ENCODE data around the gene RBM6. TPM values are rescaled to one million over a fixed set of nuclear protein-coding genes. Genes with fewer than 3 reads are reported as not detected.
"Not testable (repeated sequence)": the region's sequence is repeated elsewhere in the genome, so short reads cannot be mapped to it uniquely, and the experiment has no call there.

Gene RBM6
- total RNA-seq, 6 donors from 2014 or later, result 67.9 to 380 (median 123) TPM

DNA sequence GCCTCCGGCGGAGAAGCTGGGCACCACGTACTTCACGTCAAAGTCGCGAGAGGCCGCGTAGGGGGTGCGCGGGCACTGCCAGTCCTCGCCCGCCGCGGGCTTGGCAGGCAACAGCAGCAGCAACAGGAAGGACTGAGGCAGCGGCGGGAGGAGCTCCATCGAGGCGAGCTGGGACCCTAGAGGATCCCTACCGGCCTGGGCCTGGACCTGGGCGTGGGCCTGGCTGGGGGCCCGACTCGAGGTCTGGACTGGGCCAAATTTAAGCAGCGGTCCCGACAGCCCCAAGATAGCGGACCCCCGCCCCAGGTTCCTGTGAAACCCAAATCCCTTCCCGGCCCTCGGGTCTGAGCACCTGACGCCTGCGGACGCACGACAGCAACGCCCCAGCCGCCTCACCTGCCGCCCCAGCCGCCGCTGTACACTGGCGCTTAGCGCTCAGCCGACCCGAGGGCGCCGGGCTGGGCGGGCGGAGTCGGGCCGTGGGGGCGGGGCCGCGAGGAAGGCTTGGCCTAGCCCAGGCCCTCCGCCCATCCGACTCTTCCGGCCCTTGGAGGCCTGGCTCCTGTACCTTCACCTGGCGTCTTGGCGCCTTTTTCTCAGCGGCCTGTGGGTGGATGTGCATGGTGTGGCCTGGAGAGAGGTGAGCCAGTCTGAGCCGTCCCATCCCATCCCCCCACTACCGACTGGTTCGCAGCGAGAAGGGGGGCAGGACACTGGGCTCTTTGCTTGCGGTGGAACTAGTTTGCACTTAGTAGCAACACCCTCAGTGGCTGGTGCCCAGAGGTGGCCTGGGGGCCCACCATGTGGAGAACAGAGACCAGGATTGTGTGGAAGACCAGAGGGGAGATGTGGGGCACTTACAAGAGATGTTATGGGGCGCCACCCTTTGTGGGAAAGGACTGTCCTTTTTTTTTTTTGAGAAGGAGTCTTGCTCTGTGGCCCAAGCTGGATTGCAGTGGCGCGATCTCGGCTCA is 36.2 kb upstream of the RBM6 start, which contains the start of gene MST1R:
MST1R (minus strand) TSS at position 423 of the 974 bp plus-strand sequence; CDS start at position 159, 264 bp downstream.
- H3K36me3 ChIP-seq, result peaks cover 0 to 4% (median 1%) of the 10 kb centered on the region in 4 donors
- peak within 1 kb of the TSS; percentile 34 to 55 (median 46) for H3K4me3 ChIP-seq
- peak; percentile 87 to 90 for ATAC-seq (ENCODE audit: low FRiP score in 2 of 2)
- H3K4me1 ChIP-seq, result peaks cover 47 to 66% (median 59%) of the 10 kb centered on the region in 4 donors
- peak in 3 of 4 donors; percentile 54 to 84 (median 58) for TF ChIP-seq POLR2A (IDR thresholded peaks at IDR 0.05)
- no peak for TF ChIP-seq EP300 (IDR thresholded peaks at IDR 0.05)
- TF ChIP-seq, protein P1, sequence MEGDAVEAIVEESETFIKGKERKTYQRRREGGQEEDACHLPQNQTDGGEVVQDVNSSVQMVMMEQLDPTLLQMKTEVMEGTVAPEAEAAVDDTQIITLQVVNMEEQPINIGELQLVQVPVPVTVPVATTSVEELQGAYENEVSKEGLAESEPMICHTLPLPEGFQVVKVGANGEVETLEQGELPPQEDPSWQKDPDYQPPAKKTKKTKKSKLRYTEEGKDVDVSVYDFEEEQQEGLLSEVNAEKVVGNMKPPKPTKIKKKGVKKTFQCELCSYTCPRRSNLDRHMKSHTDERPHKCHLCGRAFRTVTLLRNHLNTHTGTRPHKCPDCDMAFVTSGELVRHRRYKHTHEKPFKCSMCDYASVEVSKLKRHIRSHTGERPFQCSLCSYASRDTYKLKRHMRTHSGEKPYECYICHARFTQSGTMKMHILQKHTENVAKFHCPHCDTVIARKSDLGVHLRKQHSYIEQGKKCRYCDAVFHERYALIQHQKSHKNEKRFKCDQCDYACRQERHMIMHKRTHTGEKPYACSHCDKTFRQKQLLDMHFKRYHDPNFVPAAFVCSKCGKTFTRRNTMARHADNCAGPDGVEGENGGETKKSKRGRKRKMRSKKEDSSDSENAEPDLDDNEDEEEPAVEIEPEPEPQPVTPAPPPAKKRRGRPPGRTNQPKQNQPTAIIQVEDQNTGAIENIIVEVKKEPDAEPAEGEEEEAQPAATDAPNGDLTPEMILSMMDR (IDR thresholded peaks at IDR 0.05), result peak in 2 of 6 experiments; percentile 8 to 42
- TF ChIP-seq POLR2AphosphoS5 (IDR thresholded peaks at IDR 0.05), result peak in 1 of 2 donors; percentile 66
- peak; percentile 93 to 98 for DNase-seq
- no peaks in the 10 kb centered on the region for H3K27me3 ChIP-seq
- H3K27ac ChIP-seq, result peak within 1 kb of the TSS; percentile 66 to 88 (median 84)
- H3K9me3 ChIP-seq, result no peaks in the 10 kb centered on the region
- 33 to 64% methylated on average over 23 to 41 of the region's 65 CpGs for WGBS, 2 donors

DNA sequence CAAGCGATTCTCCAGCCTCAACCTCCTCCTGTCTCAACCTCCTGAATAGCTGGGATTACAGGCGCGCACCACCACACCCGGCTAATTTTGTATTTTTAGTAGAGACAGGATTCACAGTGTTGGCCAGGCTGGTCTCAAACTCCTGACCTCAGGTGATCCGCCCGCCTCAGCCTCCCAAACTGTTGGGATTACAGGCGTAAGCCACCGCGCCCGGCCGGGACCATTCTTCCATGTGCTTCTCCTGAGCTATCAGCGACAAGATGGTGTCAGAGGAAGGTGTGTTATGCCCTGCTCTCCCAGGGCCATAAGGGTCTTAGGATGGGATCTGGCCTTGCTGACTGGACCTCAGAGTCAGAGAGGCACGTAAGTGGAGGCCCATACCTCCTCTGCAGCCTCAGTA is 35.5 kb upstream of the RBM6 start:
- peak in 1 of 2 donors; percentile 67 for DNase-seq
- H3K9me3 ChIP-seq; ATAC-seq (ENCODE audit: low FRiP score in 2 of 2); H3K27me3 ChIP-seq: not testable (repeated sequence)
- H3K4me1 ChIP-seq, result peaks cover 47 to 66% (median 59%) of the 10 kb centered on the region in 4 donors
- H3K27ac ChIP-seq, result peak overlapping the region in 3 of 4 donors; percentile 82 to 88 (median 85)
- H3K4me3 ChIP-seq, result peak overlapping the region in 1 of 4 donors; percentile 55
- WGBS, 2 donors, result 93 to 96% methylated on average over 9 to 13 of the region's 13 CpGs
- H3K36me3 ChIP-seq, result peaks cover 0 to 11% (median 4%) of the 10 kb centered on the region in 4 donors

GRCh38 chr3:49906073-49906743 is 33.7 kb upstream of the RBM6 start:
- TF ChIP-seq, protein P1 (IDR thresholded peaks at IDR 0.05), result peak; percentile 50 to 79 (median 66)
- TF ChIP-seq EP300 (IDR thresholded peaks at IDR 0.05), result no peak
- no peak for TF ChIP-seq POLR2AphosphoS5 (IDR thresholded peaks at IDR 0.05)
- Histone ChIP-seq H3K36me3 (peaks cover 0 to 29% (median 16%) of the 10 kb centered on the region in 4 donors), H3K27ac (peak overlapping the region; percentile 49 to 88 (median 79)), H3K27me3 (no peaks in the 10 kb centered on the region), H3K4me3 (peak overlapping the region in 3 of 4 donors; percentile 15 to 42 (median 34)), H3K4me1 (peaks cover 41 to 51% (median 47%) of the 10 kb centered on the region in 4 donors), H3K9me3 (no peaks in the 10 kb centered on the region)
- WGBS, 2 donors, result 14 to 23% methylated on average over 9 to 14 of the region's 15 CpGs
- ATAC-seq (ENCODE audit: low FRiP score in 2 of 2) (peak; percentile 66 to 73), DNase-seq (peak; percentile 70 to 85)

GRCh38 chr3:49908373-49909199 is 31.4 kb upstream of the RBM6 start:
- ATAC-seq (ENCODE audit: low FRiP score in 2 of 2) (no peak), DNase-seq (no peak)
- Histone ChIP-seq H3K4me3 (no peak overlapping the region), H3K27ac (no peak overlapping the region), H3K4me1 (peaks cover 23 to 28% (median 24%) of the 10 kb centered on the region in 4 donors), H3K27me3 (no peaks in the 10 kb centered on the region), H3K9me3 (no peaks in the 10 kb centered on the region), H3K36me3 (peaks cover 0 to 41% (median 23%) of the 10 kb centered on the region in 4 donors)
- WGBS, 2 donors, result 93 to 94% methylated on average over 14 of the region's 14 CpGs
- TF ChIP-seq EP300 (IDR thresholded peaks at IDR 0.05) (no peak), POLR2A (IDR thresholded peaks at IDR 0.05) (no peak), POLR2AphosphoS5 (IDR thresholded peaks at IDR 0.05) (no peak)
- TF ChIP-seq, protein P1 (IDR thresholded peaks at IDR 0.05), result no peak

Data from upper lobe of left lung (tissue), 6 donors.